Measurements from ENCODE around the gene COL24A1. TPM values are rescaled to one million over a fixed set of nuclear protein-coding genes. Genes with fewer than 3 reads are reported as not detected.

COL24A1 gene
- total RNA-seq, 1 donor from 2014 or later = 1.1 TPM

DNA sequence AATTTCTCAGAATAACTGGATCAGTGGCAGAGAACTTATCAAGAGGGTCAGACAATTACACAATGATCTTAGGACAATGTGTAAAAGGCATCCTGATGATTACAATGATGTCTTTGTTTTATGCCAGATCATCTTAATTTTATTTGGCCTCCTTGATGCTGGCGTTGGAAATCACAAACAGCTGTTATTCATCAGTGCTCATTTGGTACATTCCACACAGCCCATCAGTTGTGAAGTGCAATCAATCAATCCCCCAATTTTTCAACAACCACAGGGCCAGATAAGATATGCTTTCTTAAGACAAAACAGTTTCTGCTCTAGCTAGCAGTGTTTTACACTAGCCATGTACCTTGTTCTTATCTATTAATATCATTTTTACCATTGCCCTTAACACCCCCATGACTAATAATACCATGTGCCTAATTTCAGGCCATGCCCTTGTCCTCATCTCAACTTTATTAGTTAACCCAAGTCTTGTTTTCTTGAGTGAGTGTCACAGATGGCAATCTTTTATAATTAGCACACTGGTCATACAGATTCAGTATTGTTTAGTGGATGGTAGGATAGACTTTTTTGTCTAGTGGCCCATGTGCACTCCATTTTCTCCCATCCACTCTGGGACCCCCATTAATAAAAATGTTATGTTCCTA lies 40.8 kb upstream of the COL24A1 start:
- Histone ChIP-seq H3K27ac (no peak overlapping the region), H3K4me1 (no peaks in the 10 kb centered on the region), H3K36me3 (no peaks in the 10 kb centered on the region), H3K9me3 (no peaks in the 10 kb centered on the region), H3K4me3 (no peak overlapping the region), H3K27me3 (ENCODE audit: low read depth) (no peaks in the 10 kb centered on the region)
- intact Hi-C loops (cut with DNase I) = no loop called here
- DNase-seq = no peak
- no peak for ATAC-seq
- TF ChIP-seq, protein P1, sequence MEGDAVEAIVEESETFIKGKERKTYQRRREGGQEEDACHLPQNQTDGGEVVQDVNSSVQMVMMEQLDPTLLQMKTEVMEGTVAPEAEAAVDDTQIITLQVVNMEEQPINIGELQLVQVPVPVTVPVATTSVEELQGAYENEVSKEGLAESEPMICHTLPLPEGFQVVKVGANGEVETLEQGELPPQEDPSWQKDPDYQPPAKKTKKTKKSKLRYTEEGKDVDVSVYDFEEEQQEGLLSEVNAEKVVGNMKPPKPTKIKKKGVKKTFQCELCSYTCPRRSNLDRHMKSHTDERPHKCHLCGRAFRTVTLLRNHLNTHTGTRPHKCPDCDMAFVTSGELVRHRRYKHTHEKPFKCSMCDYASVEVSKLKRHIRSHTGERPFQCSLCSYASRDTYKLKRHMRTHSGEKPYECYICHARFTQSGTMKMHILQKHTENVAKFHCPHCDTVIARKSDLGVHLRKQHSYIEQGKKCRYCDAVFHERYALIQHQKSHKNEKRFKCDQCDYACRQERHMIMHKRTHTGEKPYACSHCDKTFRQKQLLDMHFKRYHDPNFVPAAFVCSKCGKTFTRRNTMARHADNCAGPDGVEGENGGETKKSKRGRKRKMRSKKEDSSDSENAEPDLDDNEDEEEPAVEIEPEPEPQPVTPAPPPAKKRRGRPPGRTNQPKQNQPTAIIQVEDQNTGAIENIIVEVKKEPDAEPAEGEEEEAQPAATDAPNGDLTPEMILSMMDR (IDR thresholded peaks at IDR 0.05) = no peak

DNA sequence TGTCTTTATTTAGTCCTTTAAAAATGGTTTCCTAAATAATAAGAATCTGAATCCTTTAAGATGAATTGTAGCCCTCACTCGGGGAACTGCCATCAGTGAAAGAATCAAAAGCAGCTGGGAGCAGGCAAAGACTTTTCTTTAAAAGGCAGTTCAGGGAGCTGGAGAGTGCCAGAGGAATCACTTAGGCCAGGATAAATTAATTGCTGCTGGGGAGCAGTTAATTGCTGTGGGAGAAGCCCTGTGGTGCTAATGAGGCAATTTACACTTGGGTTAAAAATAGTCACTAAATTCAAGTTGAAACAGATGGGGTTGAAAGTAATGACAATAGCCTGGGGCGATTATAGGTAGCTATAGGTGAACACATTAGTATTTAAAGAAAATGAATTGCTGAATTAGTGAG lies 38.7 kb upstream of the COL24A1 start:
- TF ChIP-seq, protein P1 (IDR thresholded peaks at IDR 0.05) = no peak
- H3K4me1 ChIP-seq = no peaks in the 10 kb centered on the region
- no peaks in the 10 kb centered on the region for H3K9me3 ChIP-seq
- H3K27ac ChIP-seq = no peak overlapping the region
- ATAC-seq (no peak), DNase-seq (no peak)
- intact Hi-C loops (cut with DNase I) = no loop called here
- no peak overlapping the region for H3K4me3 ChIP-seq
- H3K36me3 ChIP-seq = no peaks in the 10 kb centered on the region
- no peaks in the 10 kb centered on the region for H3K27me3 ChIP-seq (ENCODE audit: low read depth)

GRCh38 chr1:86194491-86195034 lies 38.0 kb upstream of the COL24A1 start:
- TF ChIP-seq, protein P1 (IDR thresholded peaks at IDR 0.05) = no peak
- H3K36me3 ChIP-seq = no peaks in the 10 kb centered on the region
- intact Hi-C loops (cut with DNase I) = no loop called here
- no peak for DNase-seq
- no peak overlapping the region for H3K27ac ChIP-seq
- no peak overlapping the region for H3K4me3 ChIP-seq
- H3K4me1 ChIP-seq = no peaks in the 10 kb centered on the region
- no peaks in the 10 kb centered on the region for H3K9me3 ChIP-seq
- ATAC-seq = no peak
- no peaks in the 10 kb centered on the region for H3K27me3 ChIP-seq (ENCODE audit: low read depth)

GRCh38 chr1:86192417-86192816 lies 35.8 kb upstream of the COL24A1 start:
- Histone ChIP-seq H3K36me3 (no peaks in the 10 kb centered on the region), H3K27me3 (ENCODE audit: low read depth) (no peaks in the 10 kb centered on the region), H3K27ac (no peak overlapping the region), H3K9me3 (no peaks in the 10 kb centered on the region), H3K4me1 (no peaks in the 10 kb centered on the region), H3K4me3 (no peak overlapping the region)
- intact Hi-C loops (cut with DNase I) = no loop called here
- TF ChIP-seq, protein P1 (IDR thresholded peaks at IDR 0.05) = no peak
- DNase-seq (no peak), ATAC-seq (no peak)

- no peak for DNase-seq
- intact Hi-C loops (cut with DNase I) = no loop called here
- no peak for ATAC-seq
These were observed 35.4 kb upstream of the COL24A1 start for GRCh38 chr1:86191958-86192357.

More at GRCh38 chr1:86191958-86192357, 35.4 kb upstream of the COL24A1 start:
- H3K36me3 ChIP-seq = no peaks in the 10 kb centered on the region
- H3K27me3 ChIP-seq (ENCODE audit: low read depth) = no peaks in the 10 kb centered on the region
- TF ChIP-seq, protein P1 (IDR thresholded peaks at IDR 0.05) = no peak
- H3K4me3 ChIP-seq = no peak overlapping the region
- H3K4me1 ChIP-seq = no peaks in the 10 kb centered on the region
- no peak overlapping the region for H3K27ac ChIP-seq
- no peaks in the 10 kb centered on the region for H3K9me3 ChIP-seq
